Ureter (tissue), 1 donor: ENCODE results near the gene RIN1. TPM values are rescaled to one million over a fixed set of nuclear protein-coding genes. Genes with fewer than 3 reads are reported as not detected.
"Not testable (repeated sequence)": the region's sequence is repeated elsewhere in the genome, so short reads cannot be mapped to it uniquely, and the experiment has no call there.

ENCODE experiments used
- DNase-seq: peaks from one replicate; pipeline ENCODE4 v3.0.0-alpha.2; 2020; ENCODE audit warnings: low spot score
- total RNA-seq: library from RNA; stranded (reverse); gene quantifications from one replicate; pipeline ENCODE4 v1.2.4, GENCODE V29; 2023
- donor health status: DM: yes; HTN: yes; CAD: no.

Gene RIN1
- 16.7 TPM for total RNA-seq

GRCh38 chr11:66336234-66337102, at the start of gene RIN1:
Gene RIN1 (minus strand): TSS chr11:66336434. CDS start chr11:66336402, 32 bp downstream.
- peak; percentile 82 for DNase-seq

DNA sequence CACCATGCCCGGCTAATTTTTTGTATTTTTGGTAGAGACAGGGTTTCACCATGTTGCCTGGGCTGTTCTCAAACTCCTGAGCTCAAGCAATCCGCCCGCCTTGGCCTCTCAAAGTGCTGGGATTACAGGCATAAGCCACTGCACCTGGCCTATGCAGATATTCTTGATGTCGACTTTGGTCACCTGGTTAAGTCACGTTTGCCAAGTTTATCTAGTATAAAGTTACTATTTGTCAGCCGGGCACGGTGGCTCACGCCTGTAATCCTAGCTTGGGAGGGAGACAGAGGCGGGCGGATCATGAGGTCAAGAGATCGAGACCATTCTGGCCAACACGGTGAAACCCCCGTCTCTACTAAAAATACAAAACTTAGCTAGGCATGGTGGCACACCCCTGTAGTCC, 48.1 kb upstream of the RIN1 start:
- not testable (repeated sequence) for DNase-seq

- not testable (repeated sequence) for DNase-seq
Observed at GRCh38 chr11:66380264-66380663, 44.0 kb upstream of the RIN1 start.

- DNase-seq: not testable (repeated sequence)
Observed at GRCh38 chr11:66373690-66374287, 37.6 kb upstream of the RIN1 start.

GRCh38 chr11:66373265-66373664, 37.0 kb upstream of the RIN1 start:
- DNase-seq: no peak

- peak; percentile 79 for DNase-seq
Observed at GRCh38 chr11:66371627-66372415, 35.6 kb upstream of the RIN1 start, which contains the start of gene SLC29A2. Gene SLC29A2 (minus strand): TSS chr11:66371760. CDS start chr11:66371591, 169 bp downstream.

GRCh38 chr11:66369073-66369894, 33.0 kb upstream of the RIN1 start:
- no peak for DNase-seq

DNA sequence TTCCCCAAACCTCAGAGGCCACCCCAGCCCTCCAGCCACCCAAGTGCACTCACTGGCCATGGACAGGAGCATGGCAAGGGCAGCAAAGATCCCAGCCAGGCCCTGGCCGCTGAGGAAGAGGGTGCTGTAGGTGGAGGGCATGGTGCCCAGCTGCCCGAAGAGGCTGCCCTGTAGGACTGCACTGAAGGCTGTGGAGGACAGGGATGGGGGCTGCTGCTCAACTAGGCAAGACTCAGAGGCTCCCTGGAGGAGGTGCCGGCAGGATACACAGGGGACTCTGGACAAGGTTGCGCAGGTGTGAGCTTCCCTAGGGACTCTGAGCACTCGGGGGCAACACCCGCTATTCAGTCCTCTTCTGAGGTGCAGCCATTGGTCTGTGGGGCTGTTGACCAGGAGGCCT, 32.2 kb upstream of the RIN1 start:
- DNase-seq: no peak

GRCh38 chr11:66367561-66368312, 31.5 kb upstream of the RIN1 start:
- DNase-seq: no peak

GRCh38 chr11:66366844-66367477, 30.7 kb upstream of the RIN1 start:
- no peak for DNase-seq

DNA sequence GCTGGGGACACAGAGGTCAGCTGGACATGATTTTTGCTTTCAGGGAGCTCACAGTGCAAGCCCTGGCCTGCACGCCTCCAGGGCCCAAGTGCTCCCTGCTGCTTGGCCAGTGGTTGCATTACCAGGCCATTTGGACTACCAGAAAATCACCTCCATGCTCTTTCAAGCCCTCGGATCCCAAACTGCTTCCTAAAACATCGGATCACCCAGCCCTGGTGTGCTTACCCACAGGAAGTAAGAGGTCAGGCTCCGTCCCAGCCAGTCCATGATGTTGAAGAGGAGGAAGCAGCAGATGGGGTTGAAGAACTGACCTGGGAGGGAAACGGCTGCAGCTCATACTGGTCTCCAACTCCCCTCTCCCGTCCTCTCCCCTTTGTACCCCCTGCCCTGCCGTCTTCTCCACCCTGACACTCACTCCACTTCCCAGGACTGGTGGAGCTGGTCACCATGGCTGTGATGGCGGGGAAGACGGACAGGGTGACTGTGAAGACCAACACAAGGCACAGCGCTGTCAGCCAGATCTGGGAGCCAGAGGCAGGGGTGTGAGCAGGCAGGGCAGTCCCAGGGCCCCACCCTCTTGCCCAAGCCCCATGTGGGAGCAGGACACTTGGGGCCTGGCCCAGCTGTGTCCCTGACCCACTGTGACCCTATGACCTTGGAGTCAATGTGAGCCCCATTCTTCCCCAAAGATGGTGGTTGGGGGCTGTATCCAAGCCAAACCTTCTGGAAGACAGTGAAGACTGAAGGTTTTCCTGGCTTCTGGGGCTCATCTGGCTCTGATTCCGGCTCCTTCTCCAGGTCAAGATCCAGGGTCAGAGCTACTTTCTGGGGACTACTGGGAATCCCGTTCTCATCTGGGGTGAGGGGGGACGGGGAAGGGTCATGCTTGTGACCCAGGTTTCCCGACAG, 29.7 kb upstream of the RIN1 start:
- DNase-seq: no peak

- DNase-seq: no peak
Observed at GRCh38 chr11:66365166-66365565, 28.9 kb upstream of the RIN1 start.

DNA sequence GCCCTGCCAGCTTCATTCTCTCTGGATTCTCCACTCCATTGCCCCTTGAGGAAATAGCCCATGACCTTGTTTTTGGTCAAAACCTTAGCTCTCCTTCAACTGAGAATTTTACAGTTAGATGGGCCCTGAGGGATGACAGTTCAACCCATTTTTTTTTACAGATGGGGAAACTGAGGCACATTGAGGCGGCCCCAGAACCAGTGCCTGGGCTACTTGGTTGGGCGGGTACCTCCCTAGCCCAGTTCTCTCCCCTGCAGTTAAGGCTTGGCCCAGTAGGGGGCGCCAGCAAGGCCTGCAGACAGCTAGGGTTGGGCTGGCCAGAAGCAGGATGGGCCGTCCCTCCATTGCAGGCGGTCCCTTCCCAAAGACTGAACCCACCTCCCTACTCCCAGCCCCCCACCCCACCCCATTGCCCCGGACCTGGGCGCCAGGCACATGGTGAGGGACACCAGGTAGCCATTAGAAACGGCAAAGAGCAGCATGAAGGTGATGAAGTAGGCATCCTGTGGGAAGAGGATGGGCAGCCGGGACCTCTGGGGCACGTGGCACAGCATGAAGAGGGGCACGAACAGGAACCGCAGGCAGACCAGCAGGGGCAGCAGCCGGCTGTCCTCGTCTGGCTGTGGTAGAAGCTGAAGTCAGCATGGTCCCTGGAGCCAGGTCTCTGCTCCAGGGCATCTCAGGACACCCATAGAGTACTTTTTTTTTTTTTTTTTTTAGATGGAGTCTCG, 27.7 kb upstream of the RIN1 start:
- no peak for DNase-seq

DNA sequence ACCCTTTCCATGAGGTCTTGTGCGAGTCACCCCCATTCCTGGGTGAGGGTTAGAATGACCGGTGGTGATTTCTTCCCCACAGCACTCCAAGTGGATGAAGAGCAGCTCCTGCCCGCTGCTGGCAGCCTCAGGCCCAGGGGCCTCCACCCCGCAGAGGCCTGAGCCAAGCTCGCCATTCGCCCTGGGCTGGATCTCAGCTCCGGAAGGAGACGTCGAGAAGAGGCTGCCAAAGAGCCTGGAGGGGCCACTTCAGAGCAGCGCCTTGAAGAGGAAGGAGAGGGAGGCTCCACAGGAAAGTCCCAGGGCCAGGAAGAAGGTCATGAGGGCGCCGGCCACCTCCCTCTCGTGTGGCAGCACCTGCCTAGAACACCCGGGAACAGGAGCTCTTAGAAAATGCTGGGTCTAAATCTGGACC, 27.0 kb upstream of the RIN1 start:
- no peak for DNase-seq

DNA sequence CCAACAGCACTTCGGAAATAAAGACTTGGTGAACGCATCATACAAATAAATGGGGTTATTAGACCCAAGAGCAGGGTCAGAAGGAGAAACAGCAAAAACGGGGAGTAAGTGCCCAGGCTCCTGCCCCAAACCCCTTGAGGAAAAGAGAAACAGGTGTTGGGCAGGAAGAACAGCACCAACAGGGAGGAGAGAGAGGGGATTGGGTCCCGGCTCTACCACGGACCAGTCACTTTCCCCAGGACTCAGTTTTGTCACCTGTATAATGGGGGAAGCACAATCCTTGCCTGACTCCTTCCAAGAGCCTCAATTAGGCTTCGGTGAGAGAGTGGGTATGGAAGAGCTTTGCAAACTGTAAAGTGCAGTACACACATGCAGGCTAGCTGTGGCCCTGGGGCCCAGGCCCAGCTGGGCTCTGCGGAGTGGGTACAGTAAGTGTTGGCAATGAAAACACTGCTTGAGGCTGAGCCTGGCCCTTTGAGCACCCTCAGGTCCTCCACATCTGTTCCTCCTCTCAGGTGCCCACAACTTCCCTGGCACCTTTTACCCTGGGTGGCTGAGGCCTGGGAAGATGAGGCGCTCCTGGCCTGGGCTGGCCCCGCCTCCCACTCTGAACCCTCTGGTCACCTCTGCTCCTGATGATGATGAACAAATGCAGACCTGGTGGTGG, 26.4 kb upstream of the RIN1 start:
- no peak for DNase-seq

DNA sequence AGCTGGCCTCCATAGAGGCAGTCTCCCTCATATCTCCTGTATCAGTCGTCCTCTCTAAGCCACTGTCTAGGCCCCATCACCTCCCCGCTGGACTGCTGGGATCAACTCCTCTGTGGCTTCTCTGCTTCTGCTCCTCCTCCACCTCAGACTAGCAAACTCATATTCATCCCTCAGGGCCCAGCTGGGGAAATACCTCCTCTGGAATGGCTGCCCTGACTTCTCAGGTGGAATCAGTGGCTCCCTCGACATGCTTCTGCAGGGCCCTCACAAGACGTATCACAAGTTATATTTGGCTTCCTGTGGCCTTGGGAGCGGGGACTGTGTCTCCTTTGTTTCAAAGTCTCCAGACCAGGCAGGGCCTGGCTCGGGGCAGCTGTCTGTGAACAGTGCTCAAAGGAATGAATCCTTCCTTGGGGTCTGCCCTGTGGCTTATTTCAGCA, 25.3 kb upstream of the RIN1 start:
- DNase-seq: no peak

DNA sequence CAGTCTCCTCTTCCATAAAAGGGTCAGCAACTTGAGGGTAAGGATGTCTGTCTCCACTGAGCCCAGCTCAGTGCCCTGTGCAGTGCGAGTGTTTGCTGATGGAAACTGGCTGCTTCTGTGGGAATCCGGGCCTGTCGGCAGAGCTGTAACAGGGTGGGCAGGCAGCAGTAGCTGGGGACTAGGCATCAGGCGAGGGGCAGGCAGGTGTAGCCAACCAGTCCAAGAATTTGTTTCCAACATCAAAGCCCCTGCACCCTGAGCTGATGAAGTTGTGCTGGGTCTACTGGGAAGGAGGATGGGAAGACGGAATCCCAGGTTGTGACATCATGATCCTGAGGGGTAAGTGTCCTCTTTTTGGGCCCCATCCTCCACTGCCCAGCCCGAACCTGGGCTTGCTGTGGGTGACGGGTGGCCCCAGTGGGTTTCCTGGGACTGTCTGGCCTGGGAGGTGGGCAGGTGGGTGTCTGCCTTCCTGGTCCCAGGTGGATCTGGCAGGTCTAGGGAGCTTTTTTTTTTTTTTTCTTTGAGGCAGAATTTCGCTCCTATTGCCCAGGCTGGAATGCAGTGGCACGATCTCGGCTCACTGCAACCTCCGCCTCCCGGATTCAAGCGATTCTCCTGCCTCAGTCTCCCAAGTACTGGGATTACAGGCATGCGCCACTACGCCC, 24.3 kb upstream of the RIN1 start:
- no peak for DNase-seq
